Keratinocyte (primary cell): ENCODE measurements around the gene PRICKLE3. TPM values are rescaled to one million over a fixed set of nuclear protein-coding genes. Genes with fewer than 3 reads are reported as not detected.

ENCODE experiments used
- DNase-seq: peaks from one replicate; pipeline ENCODE4 v3.0.0-alpha.2; 2011; ENCODE audit warnings: low read depth, missing footprints, low spot score
- FAIRE-seq: peaks from 2 replicates; lab custom pipeline; 2011; peaks lifted over from hg19 to GRCh38; lab: Jason Lieb, UNC
- H2AFZ ChIP-seq: 2 replicates; pipeline ENCODE4 v1.6.0; 2012; ENCODE audit warnings: low read length, control low read depth, inconsistent platforms; ENCODE audit not compliant: control insufficient read depth
- H3K27ac ChIP-seq: 2 replicates; pipeline ENCODE4 v1.5.1; 2011; ENCODE audit warnings: low read length; ENCODE audit not compliant: control insufficient read depth, insufficient read depth
- H3K27me3 ChIP-seq: 3 replicates; pipeline ENCODE4 v1.6.0; 2011; ENCODE audit warnings: low read length; ENCODE audit not compliant: control insufficient read depth, insufficient read depth; ENCODE audit errors: extremely low read depth
- H3K36me3 ChIP-seq, 2 experiments: 2 replicates in 1 of 2; 3 replicates in 1 of 2; pipeline ENCODE4 v1.5.1; 2011; ENCODE audit warnings: low read length in 2 of 2, mild to moderate bottlenecking in 1 of 2; ENCODE audit not compliant: control insufficient read depth in 2 of 2, insufficient read depth in 2 of 2; ENCODE audit errors: extremely low read depth in 1 of 2
- H3K4me1 ChIP-seq: 3 replicates; pipeline ENCODE4 v1.5.1; 2011; ENCODE audit warnings: low read length; ENCODE audit not compliant: control insufficient read depth, insufficient read depth; ENCODE audit errors: extremely low read depth
- H3K4me2 ChIP-seq: 3 replicates; pipeline ENCODE4 v1.6.0; 2011; ENCODE audit warnings: low read depth, low read length; ENCODE audit not compliant: control insufficient read depth, insufficient read depth; ENCODE audit errors: extremely low read depth
- H3K4me3 ChIP-seq, 3 experiments: fragments of 200-600 bp in 1 of 3; sonication (generic) in 1 of 3; 2 replicates in 2 of 3; 3 replicates in 1 of 3; pipeline ENCODE4 v1.5.1; 2011 to 2016; ENCODE audit warnings: low read length in 3 of 3, mild to moderate bottlenecking in 3 of 3, control low read depth in 2 of 3, inconsistent platforms in 1 of 3, low read depth in 1 of 3, mixed read lengths in 1 of 3, mixed run types in 1 of 3, moderate library complexity in 1 of 3; ENCODE audit not compliant: control insufficient read depth in 2 of 3, insufficient read depth in 2 of 3; ENCODE audit errors: extremely low read depth in 1 of 3
- H3K79me2 ChIP-seq: 2 replicates; pipeline ENCODE4 v1.6.0; 2012; ENCODE audit warnings: low read length; ENCODE audit not compliant: control insufficient read depth, insufficient read depth
- H3K9ac ChIP-seq: 3 replicates; pipeline ENCODE4 v1.6.0; 2011; ENCODE audit warnings: low read length; ENCODE audit not compliant: control insufficient read depth, insufficient read depth; ENCODE audit errors: extremely low read depth
- H3K9me1 ChIP-seq: 3 replicates; pipeline ENCODE4 v1.6.0; 2011; ENCODE audit warnings: low read length; ENCODE audit not compliant: control insufficient read depth, insufficient read depth; ENCODE audit errors: extremely low read depth
- H3K9me3 ChIP-seq: 2 replicates; pipeline ENCODE4 v1.5.1; 2012; ENCODE audit warnings: low read depth, low read length; ENCODE audit not compliant: control insufficient read depth
- H4K20me1 ChIP-seq: 3 replicates; pipeline ENCODE4 v1.6.0; 2011; ENCODE audit warnings: low read length; ENCODE audit not compliant: control insufficient read depth, insufficient read depth; ENCODE audit errors: extremely low read depth
- EZH2 ChIP-seq: IDR thresholded peaks from one replicate; pipeline ENCODE4 v1.6.1; 2012; ENCODE audit warnings: inconsistent platforms, mild to moderate bottlenecking, low read length, moderate library complexity
- dilution Hi-C: fragments of 300-500 bp; cut with MboI; formaldehyde crosslinking; loops from one replicate; pipeline ENCODE4 v1.7.0; 2020; ENCODE audit warnings: low sequenced_read_pairs; ENCODE audit not compliant: extremely low pct_ligation_motif_present
- polyA plus RNA-seq, 5 experiments: library from polyadenylated mRNA; depleted of rRNA in 3 of 5; stranded (reverse) in 3 of 5; stranded (forward) in 1 of 5; unstranded in 1 of 5; fragments of >200 nt; gene quantifications; 1 replicate in 1 of 5; 2 replicates in 3 of 5; 3 replicates in 1 of 5; pipeline versions ENCODE4 v1.2.1 to v1.2.3, GENCODE V29; 2011 to 2012; ENCODE audit warnings: missing spikeins in 2 of 5, low read depth in 1 of 5, low replicate concordance in 1 of 5
- TF ChIP-seq, protein P1 (sequence below), 3 experiments: IDR thresholded peaks in 1 of 3; conservative IDR thresholded peaks in 1 of 3; optimal IDR thresholded peaks in 1 of 3; 2 replicates in 2 of 3; 3 replicates in 1 of 3; pipeline versions ENCODE3 to v1.5.1; 2011; ENCODE audit warnings: low read length in 3 of 3, mild to moderate bottlenecking in 3 of 3, moderate library complexity in 2 of 3, control low read depth in 1 of 3, inconsistent platforms in 1 of 3; ENCODE audit not compliant: insufficient read depth in 2 of 3; ENCODE audit errors: extremely low read depth in 1 of 3

Gene PRICKLE3
- polyA plus RNA-seq, 1 donor (not counting 4 experiments of a cell fraction or from before 2014, with no cell fraction given): 8.7 TPM

DNA sequence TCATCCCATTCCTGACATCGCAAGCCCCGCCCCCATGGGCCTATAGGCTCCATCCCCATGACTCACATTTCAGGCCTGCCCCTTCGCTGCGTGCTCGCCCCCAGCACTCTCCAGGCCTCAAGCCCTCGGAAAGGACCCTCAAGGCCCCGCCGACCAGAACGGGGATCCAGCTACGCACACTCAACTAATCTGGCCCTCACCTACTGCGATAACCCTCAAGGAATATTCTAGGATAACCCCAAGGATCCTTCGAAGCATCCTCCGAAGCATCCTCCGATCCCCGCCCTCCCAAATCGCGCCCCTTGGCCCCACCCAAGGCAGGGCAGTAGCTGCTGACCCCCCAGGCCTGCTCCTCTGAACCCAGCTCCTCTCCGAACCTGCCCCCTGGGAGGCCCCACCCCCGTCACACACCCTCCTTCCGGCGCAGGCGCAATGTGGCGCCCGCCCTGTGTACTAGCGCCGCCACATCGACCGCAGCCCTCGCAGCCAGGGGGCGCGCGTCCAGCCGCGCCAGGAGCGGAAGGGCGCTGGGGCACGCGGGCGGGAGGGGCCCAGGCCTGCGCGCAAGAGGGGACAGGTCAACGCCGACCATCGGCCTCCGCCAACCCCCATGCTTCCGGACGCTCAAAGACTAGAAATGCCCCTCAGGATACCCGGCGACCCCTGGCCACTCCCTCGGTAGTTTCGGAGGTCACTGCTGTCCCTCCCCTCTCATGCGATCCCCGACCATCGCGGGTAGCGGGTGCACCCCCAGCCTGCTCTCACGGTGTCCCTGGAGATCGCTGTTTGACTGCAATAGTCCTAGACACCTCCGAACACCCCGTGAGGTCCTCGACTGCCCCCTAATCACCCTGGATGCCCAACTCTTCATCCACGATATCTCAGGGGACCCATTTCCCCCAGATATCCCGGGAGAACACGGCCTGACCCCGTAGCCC is 30.0 kb downstream of the PRICKLE3 start:
- Histone ChIP-seq H3K79me2 (no peaks in the 10 kb centered on the region), H3K36me3 (no peaks in the 10 kb centered on the region), H3K27ac (peak overlapping the region; percentile 86), H4K20me1 (no peaks in the 10 kb centered on the region), H3K9me3 (no peaks in the 10 kb centered on the region), H3K9me1 (no peaks in the 10 kb centered on the region), H3K9ac (peak overlapping the region; percentile 80), H3K4me3 (peak overlapping the region; percentile 37 to 63 (median 42)), H3K27me3 (no peaks in the 10 kb centered on the region), H3K4me1 (peaks cover 4% of the 10 kb centered on the region), H2AFZ (peak overlapping the region; percentile 63), H3K4me2 (peak overlapping the region; percentile 72)
- TF ChIP-seq, protein P1, sequence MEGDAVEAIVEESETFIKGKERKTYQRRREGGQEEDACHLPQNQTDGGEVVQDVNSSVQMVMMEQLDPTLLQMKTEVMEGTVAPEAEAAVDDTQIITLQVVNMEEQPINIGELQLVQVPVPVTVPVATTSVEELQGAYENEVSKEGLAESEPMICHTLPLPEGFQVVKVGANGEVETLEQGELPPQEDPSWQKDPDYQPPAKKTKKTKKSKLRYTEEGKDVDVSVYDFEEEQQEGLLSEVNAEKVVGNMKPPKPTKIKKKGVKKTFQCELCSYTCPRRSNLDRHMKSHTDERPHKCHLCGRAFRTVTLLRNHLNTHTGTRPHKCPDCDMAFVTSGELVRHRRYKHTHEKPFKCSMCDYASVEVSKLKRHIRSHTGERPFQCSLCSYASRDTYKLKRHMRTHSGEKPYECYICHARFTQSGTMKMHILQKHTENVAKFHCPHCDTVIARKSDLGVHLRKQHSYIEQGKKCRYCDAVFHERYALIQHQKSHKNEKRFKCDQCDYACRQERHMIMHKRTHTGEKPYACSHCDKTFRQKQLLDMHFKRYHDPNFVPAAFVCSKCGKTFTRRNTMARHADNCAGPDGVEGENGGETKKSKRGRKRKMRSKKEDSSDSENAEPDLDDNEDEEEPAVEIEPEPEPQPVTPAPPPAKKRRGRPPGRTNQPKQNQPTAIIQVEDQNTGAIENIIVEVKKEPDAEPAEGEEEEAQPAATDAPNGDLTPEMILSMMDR (optimal IDR thresholded peaks at IDR 0.05 in 1 of 3, IDR thresholded peaks at IDR 0.05 in 1 of 3, conservative IDR thresholded peaks at IDR 0.05 in 1 of 3; ENCODE audit: extremely low read depth in 1 of 3, insufficient read depth in 2 of 3, low read length in 3 of 3): peak in 2 of 3 experiments; percentile 57 to 79
- TF ChIP-seq EZH2: no peak
- FAIRE-seq (no peak), DNase-seq (no peak)
- dilution Hi-C loops: no loop called here

DNA sequence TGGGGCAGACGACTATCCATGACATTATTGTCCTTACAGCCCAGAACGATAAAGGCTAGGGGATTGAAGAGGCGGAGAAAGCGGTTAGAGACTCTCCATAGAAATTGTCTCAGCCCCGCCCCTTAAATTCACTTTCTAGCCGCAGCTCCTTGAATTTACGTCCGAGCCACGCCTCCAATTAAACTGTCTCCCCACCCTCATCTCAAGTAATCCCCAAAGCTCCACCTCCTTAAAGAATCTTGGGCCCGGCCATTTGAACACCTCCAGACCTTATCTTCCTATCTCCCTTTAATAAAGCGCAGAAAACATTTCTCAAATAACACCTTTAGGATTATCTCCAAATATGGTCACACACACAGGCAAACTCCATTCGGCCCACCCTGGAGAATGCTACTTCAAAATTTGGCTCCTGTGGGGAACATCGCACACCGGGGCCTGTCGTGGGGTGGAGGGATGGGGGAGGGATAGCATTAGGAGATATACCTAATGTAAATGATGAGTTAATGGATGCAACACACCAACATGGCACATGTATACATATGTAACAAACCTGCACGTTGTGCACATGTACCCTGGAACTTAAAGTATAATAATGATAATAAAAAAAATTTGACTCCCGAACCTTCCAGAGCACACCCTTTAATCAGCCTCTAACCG is 30.8 kb downstream of the PRICKLE3 start:
- H3K9me1 ChIP-seq: no peaks in the 10 kb centered on the region
- H3K36me3 ChIP-seq: no peaks in the 10 kb centered on the region
- TF ChIP-seq, protein P1 (optimal IDR thresholded peaks at IDR 0.05 in 1 of 3, IDR thresholded peaks at IDR 0.05 in 1 of 3, conservative IDR thresholded peaks at IDR 0.05 in 1 of 3; ENCODE audit: extremely low read depth in 1 of 3, insufficient read depth in 2 of 3, low read length in 3 of 3): no peak
- no peak for TF ChIP-seq EZH2
- peak overlapping the region; percentile 80 for H3K9ac ChIP-seq
- peak overlapping the region; percentile 86 for H3K27ac ChIP-seq
- dilution Hi-C loops: no loop called here
- peak overlapping the region; percentile 72 for H3K4me2 ChIP-seq
- no peaks in the 10 kb centered on the region for H3K27me3 ChIP-seq
- no peaks in the 10 kb centered on the region for H3K79me2 ChIP-seq
- no peak for FAIRE-seq
- peak overlapping the region; percentile 37 to 56 (median 52) for H3K4me3 ChIP-seq
- peak overlapping the region; percentile 51 for H2AFZ ChIP-seq
- H4K20me1 ChIP-seq: no peaks in the 10 kb centered on the region
- no peak for DNase-seq
- H3K9me3 ChIP-seq: no peaks in the 10 kb centered on the region
- H3K4me1 ChIP-seq: peaks cover 4% of the 10 kb centered on the region
